ENCODE data around the gene NCMAP.

NCMAP gene

GRCh38 chr1:24544239-24544638 lies 11.6 kb upstream of the NCMAP start:
- no peak for DNase-seq
- Histone ChIP-seq H3K9me3 (replicated peaks; ENCODE audit: insufficient read depth, low read length) (no peaks in the 10 kb centered on the region), H3K4me3 (ENCODE audit: low read length) (no peak overlapping the region), H3K4me1 (ENCODE audit: low read length) (peaks cover 11% of the 10 kb centered on the region; the same call in 1 of the 2 replicates), H3K9ac (ENCODE audit: low read length) (no peak overlapping the region), H2AFZ (ENCODE audit: low read length) (no peak overlapping the region), H4K20me1 (ENCODE audit: insufficient read depth, low read length) (no peaks in the 10 kb centered on the region), H3K79me2 (ENCODE audit: low read length) (no peaks in the 10 kb centered on the region), H3K27me3 (replicated peaks; ENCODE audit: insufficient read depth, low read length) (no peaks in the 10 kb centered on the region), H3K9me2 (replicated peaks; ENCODE audit: insufficient read depth, low read length) (no peaks in the 10 kb centered on the region), H3K4me2 (ENCODE audit: low read depth, low read length) (no peak overlapping the region), H3K36me3 (replicated peaks; ENCODE audit: insufficient read depth, low read length) (no peaks in the 10 kb centered on the region), H3F3A (ENCODE audit: insufficient read depth, low read length) (no peaks in the 10 kb centered on the region), H3K27ac (ENCODE audit: low read length) (no peak overlapping the region)
- no peak for TF ChIP-seq CTCF (IDR thresholded peaks at IDR 0.05; ENCODE audit: low read length)
- TF ChIP-seq EZH2phosphoT487 (IDR thresholded peaks at IDR 0.05; ENCODE audit: low read length): no peak
- no peak for TF ChIP-seq EZH2 (optimal IDR thresholded peaks at IDR 0.05; ENCODE audit: low read depth, low read length)

- TF ChIP-seq CTCF (IDR thresholded peaks at IDR 0.05; ENCODE audit: low read length) (no peak), EZH2phosphoT487 (IDR thresholded peaks at IDR 0.05; ENCODE audit: low read length) (no peak), EZH2 (optimal IDR thresholded peaks at IDR 0.05; ENCODE audit: low read depth, low read length) (no peak)
- H3K4me2 ChIP-seq (ENCODE audit: low read depth, low read length): no peak overlapping the region
- H3K27ac ChIP-seq (ENCODE audit: low read length): no peak overlapping the region
- H3K4me3 ChIP-seq (ENCODE audit: low read length): no peak overlapping the region
- DNase-seq: no peak
- no peaks in the 10 kb centered on the region for H3K9me3 ChIP-seq (replicated peaks; ENCODE audit: insufficient read depth, low read length)
- no peaks in the 10 kb centered on the region for H4K20me1 ChIP-seq (ENCODE audit: insufficient read depth, low read length)
- H3K79me2 ChIP-seq (ENCODE audit: low read length): no peaks in the 10 kb centered on the region
- peaks cover 10% of the 10 kb centered on the region; the same call in 1 of the 2 replicates for H3K4me1 ChIP-seq (ENCODE audit: low read length)
- H3K27me3 ChIP-seq (replicated peaks; ENCODE audit: insufficient read depth, low read length): no peaks in the 10 kb centered on the region
- H3K9me2 ChIP-seq (replicated peaks; ENCODE audit: insufficient read depth, low read length): no peaks in the 10 kb centered on the region
- no peak overlapping the region for H2AFZ ChIP-seq (ENCODE audit: low read length)
- no peaks in the 10 kb centered on the region for H3K36me3 ChIP-seq (replicated peaks; ENCODE audit: insufficient read depth, low read length)
- H3K9ac ChIP-seq (ENCODE audit: low read length): no peak overlapping the region
- H3F3A ChIP-seq (ENCODE audit: insufficient read depth, low read length): no peaks in the 10 kb centered on the region
Measured at GRCh38 chr1:24545662-24546061, 10.2 kb upstream of the NCMAP start.

- TF ChIP-seq EZH2phosphoT487 (IDR thresholded peaks at IDR 0.05; ENCODE audit: low read length) (no peak), CTCF (IDR thresholded peaks at IDR 0.05; ENCODE audit: low read length) (no peak), EZH2 (optimal IDR thresholded peaks at IDR 0.05; ENCODE audit: low read depth, low read length) (no peak)
- H3K9me3 ChIP-seq (replicated peaks; ENCODE audit: insufficient read depth, low read length): no peaks in the 10 kb centered on the region
- no peak overlapping the region for H2AFZ ChIP-seq (ENCODE audit: low read length)
- H4K20me1 ChIP-seq (ENCODE audit: insufficient read depth, low read length): no peaks in the 10 kb centered on the region
- no peaks in the 10 kb centered on the region for H3K9me2 ChIP-seq (replicated peaks; ENCODE audit: insufficient read depth, low read length)
- no peaks in the 10 kb centered on the region for H3K27me3 ChIP-seq (replicated peaks; ENCODE audit: insufficient read depth, low read length)
- H3K4me2 ChIP-seq (ENCODE audit: low read depth, low read length): no peak overlapping the region
- H3K4me3 ChIP-seq (ENCODE audit: low read length): no peak overlapping the region
- H3K9ac ChIP-seq (ENCODE audit: low read length): no peak overlapping the region
- no peaks in the 10 kb centered on the region for H3K36me3 ChIP-seq (replicated peaks; ENCODE audit: insufficient read depth, low read length)
- H3K4me1 ChIP-seq (ENCODE audit: low read length): no peaks in the 10 kb centered on the region
- DNase-seq: no peak
- H3K27ac ChIP-seq (ENCODE audit: low read length): no peak overlapping the region
- H3K79me2 ChIP-seq (ENCODE audit: low read length): no peaks in the 10 kb centered on the region
- H3F3A ChIP-seq (ENCODE audit: insufficient read depth, low read length): no peaks in the 10 kb centered on the region
Measured at GRCh38 chr1:24547195-24547594, 8.7 kb upstream of the NCMAP start.

Data from MM.1S (cell line).